ENCODE measurements around the gene LIMS1. TPM values are rescaled to one million over a fixed set of nuclear protein-coding genes. Genes with fewer than 3 reads are reported as not detected.
"Not testable (repeated sequence)": the region's sequence is repeated elsewhere in the genome, so short reads cannot be mapped to it uniquely, and the experiment has no call there.

LIMS1 gene
- total RNA-seq, 1 donor from 2014 or later, result 39.8 TPM

DNA sequence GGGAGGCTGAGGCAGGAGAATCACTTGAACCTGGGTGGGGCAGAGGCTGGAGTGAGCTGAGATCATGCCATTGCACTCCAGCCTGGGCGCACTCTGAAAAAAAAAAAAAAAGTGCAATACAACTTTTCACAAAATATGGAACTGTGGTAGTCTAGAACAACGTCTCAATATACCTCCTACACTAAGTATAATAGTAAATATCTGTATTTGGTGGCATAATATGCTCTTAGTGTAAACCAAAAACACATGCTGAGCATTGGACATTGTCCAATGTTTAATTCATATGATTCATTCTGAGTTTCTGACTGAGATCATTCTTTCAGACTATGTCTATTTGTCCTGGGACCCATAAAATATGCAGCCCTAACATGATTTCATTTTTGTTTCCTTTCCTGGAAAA is 19.8 kb upstream of the LIMS1 start:
- H3K4me3 ChIP-seq; H3K36me3 ChIP-seq; H3K9me3 ChIP-seq; H3K27me3 ChIP-seq; H3K4me1 ChIP-seq; DNase-seq (ENCODE audit: low spot score in 2 of 2); H3K27ac ChIP-seq; intact Hi-C loops (cut with DNase I): not testable (repeated sequence)

DNA sequence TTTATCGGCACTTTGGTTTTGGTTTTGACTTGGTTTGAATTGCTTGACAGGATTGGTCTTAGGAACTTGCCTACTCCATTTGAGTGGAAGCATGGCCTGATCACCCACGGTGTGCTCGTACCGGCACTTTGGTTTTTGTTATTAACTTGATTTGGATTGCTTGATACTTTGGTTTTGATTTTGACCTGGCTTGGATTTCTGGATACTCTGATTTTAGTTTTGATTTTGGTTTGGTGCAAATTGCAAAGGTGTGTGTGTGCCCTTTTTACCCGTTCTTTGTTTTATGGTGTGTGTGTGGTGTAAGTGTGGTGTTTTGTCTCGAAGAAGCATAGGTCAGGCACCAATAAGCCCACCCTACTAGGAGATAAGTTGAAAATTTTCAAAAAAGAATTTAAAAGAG is 9.6 kb upstream of the LIMS1 start:
- H3K36me3 ChIP-seq; intact Hi-C loops (cut with DNase I); DNase-seq (ENCODE audit: low spot score in 2 of 2); H3K27me3 ChIP-seq; H3K27ac ChIP-seq; H3K4me1 ChIP-seq; H3K4me3 ChIP-seq; H3K9me3 ChIP-seq: not testable (repeated sequence)

DNA sequence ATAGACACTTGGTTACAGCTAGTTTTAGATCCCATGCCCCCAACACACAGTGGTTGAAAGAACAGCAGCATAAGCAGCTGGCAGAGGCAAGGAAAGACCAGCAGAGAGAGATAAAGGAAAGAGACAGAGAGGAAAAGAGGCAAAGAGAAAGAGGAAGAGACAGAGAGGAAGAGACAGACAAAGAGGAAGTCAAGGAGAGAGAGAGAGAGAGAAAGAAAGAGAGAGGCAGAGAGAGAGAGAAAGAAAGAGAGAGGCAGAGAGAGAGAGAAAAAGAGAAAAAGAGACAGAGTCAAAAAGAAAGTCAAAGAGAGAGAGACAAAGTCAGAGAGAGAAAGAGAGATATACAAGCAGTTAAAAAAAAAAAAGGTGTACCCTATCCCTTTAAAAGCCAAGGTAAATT is 9.0 kb upstream of the LIMS1 start:
- H3K27me3 ChIP-seq; intact Hi-C loops (cut with DNase I); H3K36me3 ChIP-seq; H3K9me3 ChIP-seq; H3K4me3 ChIP-seq; H3K27ac ChIP-seq; DNase-seq (ENCODE audit: low spot score in 2 of 2); H3K4me1 ChIP-seq: not testable (repeated sequence)

DNA sequence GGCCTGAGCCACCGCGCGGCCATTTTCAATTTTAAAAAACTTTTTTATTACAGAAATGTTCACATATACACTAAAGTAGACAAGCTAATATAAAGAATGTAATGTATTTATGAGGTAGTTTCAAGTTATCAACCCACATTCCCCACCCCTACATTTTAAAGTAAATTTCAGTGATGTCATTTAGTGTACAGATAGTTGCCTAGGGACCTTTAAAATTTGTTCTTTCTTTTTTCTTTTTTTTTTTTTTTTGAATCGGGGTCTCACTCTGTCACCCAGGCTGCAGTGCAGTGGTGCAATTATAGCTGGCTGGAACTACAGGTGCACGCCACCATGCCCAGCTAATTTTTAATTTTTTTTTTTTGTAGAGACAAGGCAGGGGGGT is 2.6 kb upstream of the LIMS1 start:
- no peak overlapping the region for H3K4me3 ChIP-seq
- peaks cover 0 to 10% of the 10 kb centered on the region in 2 donors for H3K4me1 ChIP-seq
- intact Hi-C loops (cut with DNase I), result loop anchor here (5.0 kb wide), 1 partner anchor 41 kb away; no protein-coding TSS in a partner anchor
- H3K27ac ChIP-seq, result no peak overlapping the region
- DNase-seq (ENCODE audit: low spot score in 2 of 2), result no peak
- no peaks in the 10 kb centered on the region for H3K36me3 ChIP-seq
- H3K9me3 ChIP-seq, result no peaks in the 10 kb centered on the region
- TF ChIP-seq, protein P1, sequence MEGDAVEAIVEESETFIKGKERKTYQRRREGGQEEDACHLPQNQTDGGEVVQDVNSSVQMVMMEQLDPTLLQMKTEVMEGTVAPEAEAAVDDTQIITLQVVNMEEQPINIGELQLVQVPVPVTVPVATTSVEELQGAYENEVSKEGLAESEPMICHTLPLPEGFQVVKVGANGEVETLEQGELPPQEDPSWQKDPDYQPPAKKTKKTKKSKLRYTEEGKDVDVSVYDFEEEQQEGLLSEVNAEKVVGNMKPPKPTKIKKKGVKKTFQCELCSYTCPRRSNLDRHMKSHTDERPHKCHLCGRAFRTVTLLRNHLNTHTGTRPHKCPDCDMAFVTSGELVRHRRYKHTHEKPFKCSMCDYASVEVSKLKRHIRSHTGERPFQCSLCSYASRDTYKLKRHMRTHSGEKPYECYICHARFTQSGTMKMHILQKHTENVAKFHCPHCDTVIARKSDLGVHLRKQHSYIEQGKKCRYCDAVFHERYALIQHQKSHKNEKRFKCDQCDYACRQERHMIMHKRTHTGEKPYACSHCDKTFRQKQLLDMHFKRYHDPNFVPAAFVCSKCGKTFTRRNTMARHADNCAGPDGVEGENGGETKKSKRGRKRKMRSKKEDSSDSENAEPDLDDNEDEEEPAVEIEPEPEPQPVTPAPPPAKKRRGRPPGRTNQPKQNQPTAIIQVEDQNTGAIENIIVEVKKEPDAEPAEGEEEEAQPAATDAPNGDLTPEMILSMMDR (IDR thresholded peaks at IDR 0.05), result no peak
- H3K27me3 ChIP-seq, result no peaks in the 10 kb centered on the region

DNA sequence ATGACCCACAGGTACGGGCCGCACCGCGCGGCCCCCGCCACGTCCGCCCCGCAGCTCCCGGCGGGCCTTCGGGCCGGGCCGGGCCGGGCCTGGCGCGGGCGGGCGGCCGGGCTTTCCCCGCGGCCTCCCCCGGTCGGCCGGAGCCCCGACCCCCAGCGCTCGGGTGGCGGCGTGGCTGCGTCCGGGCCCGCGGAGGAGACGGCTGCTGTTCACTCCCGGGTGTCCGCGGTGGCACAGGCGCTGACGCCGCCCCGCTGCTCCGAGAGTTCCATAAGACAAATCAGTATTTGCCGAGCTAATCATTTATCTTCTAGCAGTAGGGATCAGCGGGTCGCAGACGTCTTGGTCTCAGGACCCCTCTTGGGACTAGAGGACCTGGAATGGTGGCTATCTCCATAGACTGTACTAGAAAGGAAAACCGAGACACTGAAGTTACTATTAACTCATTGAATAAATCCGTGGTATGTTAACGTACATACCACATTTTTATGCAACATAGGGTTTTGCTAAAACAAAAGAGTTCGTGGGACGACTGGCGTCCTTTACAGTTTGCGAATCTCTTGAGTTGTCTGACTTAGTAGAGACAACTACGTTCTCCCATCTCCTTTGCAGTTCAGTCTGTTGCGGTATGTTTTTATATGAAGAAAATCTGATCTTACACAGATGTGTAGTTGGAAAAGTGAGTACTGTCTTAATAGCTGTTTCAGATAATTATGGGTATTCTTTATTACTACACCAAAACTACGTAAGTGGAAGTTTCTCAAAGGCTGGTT is 500 bp downstream of the LIMS1 start:
- peak; percentile 9 to 78 for DNase-seq (ENCODE audit: low spot score in 2 of 2)
- intact Hi-C loops (cut with DNase I), result loop anchor here (2.0 to 5.0 kb wide), 3 partner anchors 38 to 86 kb away; partner anchors contain the start of gene GCC2

DNA sequence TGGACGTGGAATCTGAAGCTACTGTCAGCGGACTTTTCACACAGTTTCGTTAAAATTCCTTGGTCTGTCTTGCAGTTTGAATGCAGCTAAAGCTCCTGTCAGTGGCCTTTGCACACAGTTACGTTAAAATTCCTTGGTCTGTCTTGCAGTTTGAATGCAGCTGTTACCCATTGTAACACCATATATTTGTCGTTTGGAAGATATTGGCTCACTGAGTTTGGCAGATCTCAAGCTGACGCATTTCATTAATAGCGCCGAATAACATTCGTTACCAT is 1.0 kb downstream of the LIMS1 start:
- intact Hi-C loops (cut with DNase I), result loop anchor here (2.0 kb wide), 2 partner anchors 50 to 86 kb away; partner anchors contain the start of gene GCC2
- TF ChIP-seq, protein P1 (IDR thresholded peaks at IDR 0.05), result no peak

More for the DNA sequence above, 500 bp downstream of the LIMS1 start:
- no peaks in the 10 kb centered on the region for H3K36me3 ChIP-seq
- H3K9me3 ChIP-seq, result no peaks in the 10 kb centered on the region
- H3K27me3 ChIP-seq, result no peaks in the 10 kb centered on the region
- peak overlapping the region; percentile 84 to 88 for H3K4me3 ChIP-seq
- H3K27ac ChIP-seq, result peak overlapping the region; percentile 73 to 84
- peaks cover 0 to 17% of the 10 kb centered on the region in 2 donors for H3K4me1 ChIP-seq
- TF ChIP-seq, protein P1 (IDR thresholded peaks at IDR 0.05), result no peak

DNA sequence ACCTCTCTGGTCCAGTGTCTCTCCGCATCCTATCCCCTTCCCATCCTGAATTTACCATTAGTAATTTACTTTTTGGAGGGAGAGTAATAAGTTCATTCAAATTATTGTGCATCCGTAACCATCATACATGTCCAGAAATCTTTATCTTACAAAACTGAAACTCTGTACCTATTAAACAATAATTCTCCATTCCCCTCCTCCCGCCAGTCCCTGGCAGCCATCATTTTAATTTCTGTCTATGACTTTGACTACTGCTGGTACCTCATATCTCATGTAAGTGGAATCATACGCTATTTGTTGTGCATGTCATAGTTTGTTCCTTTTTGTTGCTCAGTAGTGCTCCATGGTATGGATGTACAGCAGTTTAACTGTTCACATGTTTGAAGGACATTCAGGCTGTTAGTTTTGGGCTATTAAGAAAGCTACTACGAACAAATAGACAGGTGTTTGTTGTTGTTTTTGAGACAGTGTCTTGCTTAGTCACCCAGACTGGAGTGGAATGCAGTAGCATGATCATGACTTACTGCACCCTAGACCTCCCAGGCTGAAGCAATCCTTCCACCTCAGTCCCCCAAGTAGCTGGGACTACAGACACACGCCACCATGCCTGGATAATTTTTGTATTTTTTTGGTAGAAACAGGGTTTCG is 2.0 kb downstream of the LIMS1 start:
- Histone ChIP-seq H3K4me3 (peak overlapping the region; percentile 84 to 88), H3K9me3 (no peaks in the 10 kb centered on the region), H3K27ac (no peak overlapping the region), H3K4me1 (peaks cover 0 to 17% of the 10 kb centered on the region in 2 donors), H3K36me3 (no peaks in the 10 kb centered on the region), H3K27me3 (no peaks in the 10 kb centered on the region)
- TF ChIP-seq, protein P1 (IDR thresholded peaks at IDR 0.05), result no peak
- DNase-seq (ENCODE audit: low spot score in 2 of 2), result no peak
- intact Hi-C loops (cut with DNase I), result no loop called here

More for the DNA sequence above, 1.0 kb downstream of the LIMS1 start:
- peaks cover 0 to 17% of the 10 kb centered on the region in 2 donors for H3K4me1 ChIP-seq
- H3K4me3 ChIP-seq, result peak overlapping the region; percentile 84 to 88
- no peaks in the 10 kb centered on the region for H3K9me3 ChIP-seq
- peak overlapping the region; percentile 73 to 84 for H3K27ac ChIP-seq
- no peaks in the 10 kb centered on the region for H3K27me3 ChIP-seq
- no peaks in the 10 kb centered on the region for H3K36me3 ChIP-seq
- no peak for DNase-seq (ENCODE audit: low spot score in 2 of 2)
